GM19193 (cell line): ENCODE results near the gene UGT1A4.

Experiments used
- POLR2A ChIP-seq: IDR thresholded peaks from 4 replicates; pipeline ENCODE4 v1.6.1; 2011; ENCODE audit not compliant: insufficient read depth, insufficient read length; ENCODE audit errors: extremely low read depth

The UGT1A4 gene

DNA sequence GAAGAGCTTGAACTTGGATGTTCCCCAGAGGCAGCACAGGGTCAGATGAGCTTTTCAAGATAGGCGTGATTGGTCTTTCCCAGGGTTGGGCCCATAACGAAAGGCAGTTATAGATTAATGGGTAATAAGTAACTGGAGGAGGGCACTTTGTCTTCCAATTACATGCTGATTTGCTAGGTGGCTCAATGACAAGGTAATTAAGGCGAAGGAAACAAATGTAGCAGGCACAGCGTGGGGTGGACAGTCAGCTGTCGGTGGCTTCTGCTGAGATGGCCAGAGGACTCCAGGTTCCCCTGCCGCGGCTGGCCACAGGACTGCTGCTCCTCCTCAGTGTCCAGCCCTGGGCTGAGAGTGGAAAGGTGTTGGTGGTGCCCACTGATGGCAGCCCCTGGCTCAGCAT lies at the start of gene UGT1A4:
Gene UGT1A4, plus strand, starts transcription at position 185 of the 400 bp plus-strand sequence. Its CDS starts 85 bp downstream, at position 270.
- no peak for TF ChIP-seq POLR2A

DNA sequence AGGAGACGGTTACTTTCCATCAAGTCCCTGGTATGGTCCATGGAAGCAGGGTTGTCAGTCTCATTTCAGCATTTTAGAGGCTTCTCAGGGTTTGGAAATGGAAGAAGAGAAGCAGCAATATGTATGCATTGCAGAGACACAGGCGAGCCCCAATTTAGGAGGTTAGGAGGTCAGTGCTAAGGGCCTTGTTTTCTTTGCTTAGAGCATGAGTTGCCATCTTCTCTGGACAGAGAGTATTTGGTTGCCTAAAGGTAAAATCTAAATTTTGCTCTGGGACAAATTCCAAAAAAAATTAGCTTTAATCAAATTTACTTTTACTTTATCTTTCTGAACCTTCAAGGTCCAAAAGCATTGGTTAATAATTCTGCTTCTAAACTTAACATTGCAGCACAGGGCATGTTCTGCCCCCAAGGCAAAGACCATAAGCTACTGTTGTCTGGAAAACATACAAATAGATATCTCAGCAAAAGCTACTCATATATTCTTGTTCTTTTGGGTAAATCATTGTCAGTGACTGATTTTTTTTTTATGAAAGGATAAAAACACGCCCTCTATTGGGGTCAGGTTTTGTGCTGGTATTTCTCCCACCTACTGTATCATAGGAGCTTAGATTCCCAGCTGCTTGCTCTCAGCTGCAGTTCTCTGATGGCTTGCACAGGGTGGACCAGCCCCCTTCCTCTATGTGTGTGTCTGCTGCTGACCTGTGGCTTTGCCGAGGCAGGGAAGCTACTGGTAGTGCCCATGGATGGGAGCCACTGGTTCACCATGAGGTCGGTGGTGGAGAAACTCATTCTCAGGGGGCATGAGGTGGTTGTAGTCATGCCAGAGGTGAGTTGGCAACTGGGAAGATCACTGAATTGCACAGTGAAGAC lies 47.0 kb upstream of the UGT1A4 start, which contains the start of gene UGT1A9:
Gene UGT1A9, plus strand, starts transcription at position 609 of the 872 bp plus-strand sequence. Its CDS starts 37 bp downstream, at position 646.
- TF ChIP-seq POLR2A = no peak

DNA sequence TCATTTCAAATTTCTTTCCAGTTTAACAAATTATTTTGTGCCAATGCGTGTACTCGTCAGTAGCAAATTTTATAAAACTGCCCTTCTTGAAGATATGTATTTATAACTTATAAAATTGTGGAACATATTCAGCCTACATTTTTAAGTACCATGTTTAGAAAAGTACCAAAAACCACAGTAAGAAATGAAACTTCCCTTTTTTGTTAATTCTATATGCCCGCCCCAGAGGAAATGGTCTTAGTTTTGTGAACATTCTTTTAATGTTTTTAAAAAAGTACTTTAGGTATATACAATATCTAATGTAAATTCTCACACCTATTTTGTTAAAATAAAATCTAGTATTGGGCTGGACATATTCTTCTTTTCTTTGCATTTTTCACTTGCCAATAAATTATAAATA lies 45.6 kb upstream of the UGT1A4 start:
- TF ChIP-seq POLR2A = no peak

DNA sequence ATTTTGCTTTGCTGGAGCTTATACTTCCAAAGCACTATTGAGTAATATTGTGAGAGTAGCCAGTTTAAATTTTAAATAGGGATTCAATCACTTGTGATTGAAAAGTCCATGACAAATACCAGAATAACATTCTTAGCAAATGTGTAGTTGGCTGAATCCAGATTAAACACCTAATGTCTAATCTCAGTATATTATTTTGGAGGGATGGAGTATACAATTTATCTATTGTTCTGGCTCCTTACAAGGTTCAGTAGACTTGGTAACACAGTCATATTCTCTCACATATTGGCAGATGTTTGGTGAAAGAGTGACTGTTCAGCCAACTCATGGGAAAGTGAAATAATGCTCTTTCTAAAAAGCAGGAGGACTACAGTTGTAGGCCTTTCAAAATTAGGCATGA lies 44.6 kb upstream of the UGT1A4 start:
- TF ChIP-seq POLR2A = no peak

DNA sequence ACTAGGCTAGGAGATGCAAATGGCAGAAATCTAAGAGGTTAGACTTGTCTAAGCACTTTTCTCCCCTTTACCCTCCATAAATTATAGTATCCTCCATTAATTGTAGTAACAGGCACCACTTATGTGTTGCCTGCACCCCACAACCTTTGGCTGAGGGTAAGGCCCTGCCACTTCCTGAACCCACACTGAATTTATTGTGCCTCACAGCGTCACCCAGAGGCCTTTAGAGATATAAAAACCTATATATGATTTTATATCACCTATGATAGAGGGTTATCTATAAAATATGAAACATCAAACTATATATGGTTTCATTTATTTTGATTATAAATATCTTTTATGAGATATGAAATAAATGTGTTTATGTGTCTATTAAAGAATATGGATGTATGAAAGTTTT lies 44.2 kb upstream of the UGT1A4 start:
- TF ChIP-seq POLR2A = no peak

DNA sequence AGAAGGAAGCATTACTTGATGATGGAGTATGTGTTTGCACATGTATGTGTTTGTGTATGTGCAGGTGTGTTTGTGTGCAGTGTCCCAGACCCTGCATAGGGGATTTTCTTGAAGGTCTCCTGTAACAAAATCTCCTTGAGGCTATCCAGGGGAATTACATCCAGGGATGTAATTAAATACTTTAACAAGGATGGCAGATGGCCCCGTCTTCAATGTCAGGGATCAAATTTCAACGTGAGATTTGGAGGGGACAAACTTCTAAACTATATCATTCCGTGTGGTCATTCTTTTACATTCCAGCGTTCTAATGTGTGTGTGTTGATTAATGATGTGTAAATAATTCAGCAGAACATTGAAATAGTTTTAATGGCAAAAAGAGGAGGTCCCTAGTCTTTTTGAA lies 43.5 kb upstream of the UGT1A4 start:
- TF ChIP-seq POLR2A = no peak

DNA sequence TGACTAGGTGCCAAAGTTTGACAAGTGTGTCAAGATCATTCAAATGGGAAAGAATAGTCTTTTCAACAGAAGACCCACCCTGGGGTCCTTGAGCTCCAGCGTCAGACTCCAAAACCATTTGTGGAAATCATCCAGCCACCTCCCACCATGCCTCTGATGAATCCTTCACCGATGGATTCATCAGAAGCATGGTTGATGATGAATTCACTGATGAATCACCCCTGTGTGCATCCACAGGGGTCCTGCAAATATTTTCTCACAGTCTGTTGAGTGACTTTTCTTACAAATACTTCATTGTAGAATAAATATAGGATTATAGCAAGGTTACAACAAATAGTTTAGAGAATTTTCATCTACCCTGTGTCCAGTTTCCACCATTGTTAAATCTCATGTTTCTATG lies 42.5 kb upstream of the UGT1A4 start:
- TF ChIP-seq POLR2A = no peak

DNA sequence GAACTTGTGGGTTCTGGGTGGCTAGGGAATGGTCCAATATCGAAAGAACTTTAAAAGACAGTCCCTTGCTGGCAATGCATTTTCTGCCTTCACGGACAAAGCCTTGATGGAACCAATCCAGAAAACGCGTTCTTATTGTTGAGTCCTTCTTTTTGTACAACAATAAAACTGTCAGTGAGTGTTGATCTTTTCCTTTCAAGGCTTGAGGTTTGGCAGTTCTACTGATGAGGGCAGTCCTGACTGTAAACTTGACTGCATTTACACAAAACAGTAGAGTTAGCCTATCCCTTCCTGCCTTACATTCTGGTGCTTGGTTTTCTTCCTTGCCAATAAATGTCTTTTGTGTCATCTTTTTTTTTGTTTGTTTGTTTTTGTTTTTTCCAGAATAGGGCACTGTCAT lies 39.3 kb upstream of the UGT1A4 start:
- TF ChIP-seq POLR2A = no peak

DNA sequence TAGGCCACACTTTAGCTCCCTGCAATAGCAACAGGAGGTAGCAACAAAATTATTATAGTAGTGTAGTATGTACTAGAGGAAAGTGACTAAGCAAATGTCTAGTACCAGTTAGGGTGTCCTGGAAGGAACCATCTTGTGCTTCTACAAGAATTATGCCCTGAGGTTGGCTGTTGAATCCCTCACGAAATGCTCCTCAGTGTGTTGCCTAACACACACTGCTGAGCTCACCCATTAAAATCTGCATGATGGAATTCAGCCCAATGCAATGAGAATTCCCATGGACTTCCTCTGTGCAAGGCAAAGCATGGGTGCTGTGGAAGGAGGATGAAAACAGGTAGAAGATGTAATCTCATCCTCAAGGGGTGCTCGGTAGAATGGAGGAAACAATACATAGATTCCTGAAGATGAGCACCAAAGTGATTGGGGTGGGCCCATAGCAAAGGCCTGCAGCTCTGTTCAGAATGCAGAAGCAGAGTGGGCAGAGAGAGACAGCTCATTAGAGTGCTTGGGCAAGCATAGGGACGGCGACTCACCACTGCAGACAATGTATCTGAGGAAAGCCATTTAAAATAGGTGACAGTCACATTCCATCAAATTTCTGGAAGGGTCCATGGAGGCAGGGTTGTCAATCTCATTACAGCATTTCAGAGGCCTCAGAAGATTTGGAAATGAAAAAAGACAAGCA lies 38.0 kb upstream of the UGT1A4 start:
- no peak for TF ChIP-seq POLR2A

DNA sequence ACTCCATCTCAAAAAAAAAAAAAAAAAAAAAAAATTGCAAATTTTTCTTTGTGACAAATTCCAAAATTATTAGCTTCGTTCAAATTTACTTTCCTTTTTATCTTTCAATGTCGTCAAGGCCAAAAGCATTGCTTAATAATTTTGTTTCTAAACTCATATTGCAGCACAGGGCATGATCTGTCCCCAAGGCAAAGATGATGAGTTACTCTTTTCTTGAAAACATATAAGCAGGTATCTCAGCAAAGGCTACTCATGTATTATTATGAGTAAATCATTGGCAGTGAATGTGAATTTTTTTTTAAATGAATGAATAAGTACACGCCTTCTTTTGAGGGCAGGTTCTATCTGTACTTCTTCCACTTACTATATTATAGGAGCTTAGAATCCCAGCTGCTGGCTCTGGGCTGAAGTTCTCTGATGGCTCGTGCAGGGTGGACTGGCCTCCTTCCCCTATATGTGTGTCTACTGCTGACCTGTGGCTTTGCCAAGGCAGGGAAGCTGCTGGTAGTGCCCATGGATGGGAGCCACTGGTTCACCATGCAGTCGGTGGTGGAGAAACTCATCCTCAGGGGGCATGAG lies 36.9 kb upstream of the UGT1A4 start, which contains the start of gene UGT1A7:
Gene UGT1A7, plus strand, starts transcription at position 381 of the 579 bp plus-strand sequence. Its CDS starts 37 bp downstream, at position 418.
- no peak for TF ChIP-seq POLR2A

DNA sequence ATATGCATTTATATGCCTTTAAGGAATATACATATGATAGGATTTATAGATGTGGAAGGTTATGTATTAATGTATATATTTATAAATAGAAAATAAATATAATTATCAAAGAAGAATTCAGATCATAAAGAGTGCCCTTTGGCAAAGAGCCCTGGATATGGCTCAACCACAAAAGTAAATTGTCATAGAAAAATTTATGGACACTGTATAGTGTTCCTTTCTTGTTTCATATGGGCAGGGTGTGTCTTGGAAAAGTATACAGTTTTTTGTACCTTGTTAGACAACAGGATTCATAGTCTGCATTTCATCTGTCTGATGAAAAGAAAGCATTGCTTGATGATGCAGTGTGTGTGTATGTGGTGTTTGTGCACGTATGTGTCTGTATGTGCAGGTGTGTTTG lies 33.9 kb upstream of the UGT1A4 start:
- TF ChIP-seq POLR2A = no peak

DNA sequence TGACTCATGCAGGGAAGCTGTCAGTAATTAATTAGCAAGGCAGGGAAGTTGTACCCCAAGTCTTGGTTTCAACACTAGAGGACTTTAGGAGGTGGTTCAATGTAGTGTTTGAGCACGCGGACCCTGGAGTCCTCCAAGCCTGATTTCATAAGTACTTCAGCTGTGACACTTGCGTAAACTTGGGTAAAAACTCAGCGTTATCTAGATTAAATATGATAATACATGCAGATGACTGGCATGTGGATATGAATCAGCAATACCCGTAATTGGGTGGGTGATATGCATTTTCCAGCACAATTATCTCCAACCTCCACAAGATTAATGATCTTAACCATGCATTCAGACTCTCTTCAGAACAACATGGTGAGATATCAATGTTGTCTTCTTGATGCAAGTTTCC lies 31.6 kb upstream of the UGT1A4 start:
- TF ChIP-seq POLR2A = no peak

DNA sequence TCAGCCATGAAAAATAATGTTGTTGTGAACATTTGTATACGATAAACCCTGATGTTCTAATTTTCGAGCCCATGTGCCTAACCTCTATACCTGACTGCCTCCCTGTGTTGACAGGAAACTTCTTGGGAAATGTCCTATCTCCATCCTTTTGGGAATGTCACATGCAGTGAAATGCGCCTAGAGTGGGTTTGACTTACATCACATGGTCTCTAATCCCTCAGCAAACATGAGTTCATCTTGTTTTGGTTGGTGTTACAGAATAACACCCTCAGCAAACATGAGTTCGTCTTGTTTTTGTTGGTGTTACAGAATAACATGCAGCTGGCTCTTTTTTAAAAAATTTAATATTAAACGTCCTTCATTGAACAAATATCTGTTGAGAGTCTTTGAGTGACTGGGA lies 30.2 kb upstream of the UGT1A4 start:
- TF ChIP-seq POLR2A = no peak

DNA sequence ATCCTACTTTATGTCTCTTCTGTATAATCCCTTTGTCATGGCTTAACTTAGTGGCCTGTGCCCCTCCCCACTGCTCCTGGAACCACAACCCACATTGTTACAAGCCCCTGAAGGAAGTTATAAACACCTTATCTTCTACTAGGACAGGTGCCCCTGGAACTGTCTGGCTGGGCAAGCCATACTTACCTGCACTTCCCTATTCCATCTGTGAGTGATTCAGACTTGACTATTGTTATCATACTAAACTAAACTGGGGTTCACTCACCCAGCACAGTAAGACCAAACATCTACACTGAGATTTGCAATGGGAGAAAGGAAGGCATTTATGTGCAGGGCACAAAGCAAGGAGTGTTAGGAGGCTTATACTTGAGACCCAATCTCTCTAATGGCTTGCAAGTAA lies 29.5 kb upstream of the UGT1A4 start:
- no peak for TF ChIP-seq POLR2A

DNA sequence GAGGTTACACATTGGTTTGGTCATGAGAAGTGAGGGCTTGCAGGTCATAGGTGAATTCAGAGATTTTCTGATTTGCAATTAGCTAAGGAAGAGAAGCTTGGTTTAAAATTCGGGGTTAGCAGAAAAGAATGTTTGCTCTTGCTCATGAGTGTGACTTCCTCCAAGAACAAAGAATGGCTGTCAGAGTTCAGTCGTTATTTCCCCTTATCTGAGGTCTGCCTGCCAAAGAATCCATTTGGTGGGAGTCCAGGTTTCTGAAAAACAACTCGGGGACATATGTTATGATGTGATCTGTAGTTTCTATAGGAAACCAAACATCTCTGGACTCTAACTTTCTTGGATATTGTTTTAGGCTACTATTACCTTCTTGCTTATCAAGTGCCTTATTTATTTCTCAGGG lies 29.0 kb upstream of the UGT1A4 start:
- no peak for TF ChIP-seq POLR2A

DNA sequence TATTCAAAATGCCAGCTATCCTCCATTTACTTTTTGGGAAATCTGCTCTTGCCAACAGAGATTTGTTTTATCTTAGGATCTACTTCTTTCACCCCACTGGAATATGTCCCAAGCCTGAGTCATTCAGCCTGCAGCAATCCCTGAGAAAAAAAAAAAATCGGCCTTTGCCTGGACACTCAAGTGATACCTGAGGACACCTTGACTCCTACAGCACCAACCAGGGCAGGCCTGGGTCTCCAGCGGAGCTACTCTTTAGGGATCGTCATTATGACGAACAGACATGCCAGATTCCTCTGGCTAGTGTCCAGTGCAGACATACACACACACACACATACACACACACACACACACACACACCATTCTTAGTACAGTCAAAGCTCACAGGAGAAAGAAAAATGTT lies 28.1 kb upstream of the UGT1A4 start:
- TF ChIP-seq POLR2A = no peak
